ENCODE measurements around the gene FRMD4A. TPM values are rescaled to one million over a fixed set of nuclear protein-coding genes. Genes with fewer than 3 reads are reported as not detected.

FRMD4A gene
- total RNA-seq, 1 experiment from 2014 or later, result 19.6 TPM

DNA sequence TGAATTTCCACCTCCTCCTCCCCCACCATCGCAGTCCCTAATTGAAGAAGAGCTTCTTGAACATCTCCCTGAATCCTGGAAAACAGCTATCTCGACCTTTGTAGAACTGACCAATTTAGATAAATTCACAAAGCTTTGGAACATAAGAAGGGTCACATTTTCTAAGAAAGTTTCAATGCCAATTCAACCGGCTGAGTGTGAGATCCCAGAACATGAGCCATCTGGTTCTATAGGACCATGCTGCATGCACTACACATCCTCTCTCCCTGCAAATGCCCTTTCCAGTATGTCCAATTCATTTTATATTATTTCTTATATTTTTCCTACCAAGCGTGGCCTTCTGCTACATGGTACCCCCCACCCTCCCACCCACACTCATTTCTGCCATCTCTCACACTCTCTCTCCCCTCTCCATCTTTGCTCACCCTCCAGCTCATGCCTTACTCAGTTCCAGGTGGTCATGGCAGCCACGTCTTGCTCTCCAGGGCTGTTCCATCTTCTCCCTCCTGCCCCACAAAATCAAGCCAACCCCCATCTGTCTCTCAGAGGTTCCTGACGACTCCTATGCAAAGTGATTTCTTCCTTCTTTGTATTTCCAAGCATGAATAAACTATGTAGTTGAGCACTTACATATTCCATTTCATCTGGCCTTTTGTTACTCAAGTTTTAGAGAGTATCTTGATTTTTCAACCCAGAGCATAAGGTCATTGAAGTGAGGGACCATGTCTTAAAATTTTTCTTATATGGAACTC, 19.3 kb downstream of the FRMD4A start:
- H2BK20ac ChIP-seq (ENCODE audit: low read depth, low read length, poor library complexity, severe bottlenecking), result no peak overlapping the region
- H2AK5ac ChIP-seq (ENCODE audit: insufficient read length, low read length), result no peak overlapping the region
- no peaks in the 10 kb centered on the region; the same call in 1 of the 2 replicates for H3K4me1 ChIP-seq (ENCODE audit: insufficient read depth, low read length)
- no peak overlapping the region for H2BK12ac ChIP-seq (ENCODE audit: insufficient read length, low read depth, low read length)
- H3K23me2 ChIP-seq (ENCODE audit: insufficient read length, low read depth, low read length, poor library complexity, severe bottlenecking), result no peaks in the 10 kb centered on the region
- H2BK15ac ChIP-seq (ENCODE audit: low read depth, low read length), result no peak overlapping the region
- H3K27ac Mint-ChIP-seq, result no peak overlapping the region
- 0 out of 2 replicates have a peak, but pooled peaks cover 2% of the 10 kb centered on the region for H3K79me2 ChIP-seq (ENCODE audit: insufficient read depth, low read length)
- H4K20me1 ChIP-seq (ENCODE audit: control insufficient read depth, insufficient read depth, insufficient read length), result no peaks in the 10 kb centered on the region
- no CpG with 5 or more reads among the region's 6 CpGs for WGBS (ENCODE audit: extremely low coverage, insufficient read length, low lambda C conversion rate)
- H3T11ph ChIP-seq (ENCODE audit: low read length), result no peak overlapping the region
- peaks cover 2% of the 10 kb centered on the region for H3K27me3 Mint-ChIP-seq (ENCODE audit: low read depth)
- no peaks in the 10 kb centered on the region for H3K36me3 Mint-ChIP-seq (ENCODE audit: insufficient read depth in 1 of 3, low read depth in 3 of 3)
- no peaks in the 10 kb centered on the region for H3K79me1 ChIP-seq (ENCODE audit: insufficient read depth, low read depth, low read length, poor library complexity, severe bottlenecking)
- H3K4me1 Mint-ChIP-seq, result peaks cover 16 to 22% of the 10 kb centered on the region in 2 experiments
- no peak overlapping the region for H3K9ac ChIP-seq (ENCODE audit: extremely low read depth, insufficient read length, low read length)
- H3K9me3 ChIP-seq (ENCODE audit: control insufficient read depth, low read depth, low read length), result no peaks in the 10 kb centered on the region
- no peak overlapping the region for H4K8ac ChIP-seq (replicated peaks; ENCODE audit: insufficient read length, low read depth, low read length)
- no peak overlapping the region for H2BK5ac ChIP-seq (ENCODE audit: insufficient read length, low read length)
- no peak overlapping the region for H2BK120ac ChIP-seq (ENCODE audit: low read depth, low read length, poor library complexity, severe bottlenecking)
- H3K27me3 ChIP-seq (ENCODE audit: insufficient read depth, low read length), result no peaks in the 10 kb centered on the region
- no peak overlapping the region for H2AFZ ChIP-seq (ENCODE audit: low read length)
- H3K27ac ChIP-seq (ENCODE audit: insufficient read length, low read depth, low read length), result no peak overlapping the region
- H4K5ac ChIP-seq (ENCODE audit: insufficient read length, low read depth, low read length), result no peak overlapping the region
- no peak overlapping the region for H3K4me3 Mint-ChIP-seq
- H3K4me2 ChIP-seq (ENCODE audit: insufficient read depth, insufficient read length, low read length), result no peak overlapping the region
- no peaks in the 10 kb centered on the region for H3K9me3 Mint-ChIP-seq
- no peak overlapping the region for H3K56ac ChIP-seq (ENCODE audit: insufficient read length, low read depth, low read length)
- no peak overlapping the region for H3K18ac ChIP-seq (ENCODE audit: insufficient read length, low read depth, low read length)
- no peak overlapping the region for H4K91ac ChIP-seq (ENCODE audit: insufficient read length, low read depth, low read length)
- no peak for DNase-seq
- no peak overlapping the region for H3K23ac ChIP-seq (ENCODE audit: insufficient read length, low read depth, low read length)
- TF ChIP-seq, protein P1, sequence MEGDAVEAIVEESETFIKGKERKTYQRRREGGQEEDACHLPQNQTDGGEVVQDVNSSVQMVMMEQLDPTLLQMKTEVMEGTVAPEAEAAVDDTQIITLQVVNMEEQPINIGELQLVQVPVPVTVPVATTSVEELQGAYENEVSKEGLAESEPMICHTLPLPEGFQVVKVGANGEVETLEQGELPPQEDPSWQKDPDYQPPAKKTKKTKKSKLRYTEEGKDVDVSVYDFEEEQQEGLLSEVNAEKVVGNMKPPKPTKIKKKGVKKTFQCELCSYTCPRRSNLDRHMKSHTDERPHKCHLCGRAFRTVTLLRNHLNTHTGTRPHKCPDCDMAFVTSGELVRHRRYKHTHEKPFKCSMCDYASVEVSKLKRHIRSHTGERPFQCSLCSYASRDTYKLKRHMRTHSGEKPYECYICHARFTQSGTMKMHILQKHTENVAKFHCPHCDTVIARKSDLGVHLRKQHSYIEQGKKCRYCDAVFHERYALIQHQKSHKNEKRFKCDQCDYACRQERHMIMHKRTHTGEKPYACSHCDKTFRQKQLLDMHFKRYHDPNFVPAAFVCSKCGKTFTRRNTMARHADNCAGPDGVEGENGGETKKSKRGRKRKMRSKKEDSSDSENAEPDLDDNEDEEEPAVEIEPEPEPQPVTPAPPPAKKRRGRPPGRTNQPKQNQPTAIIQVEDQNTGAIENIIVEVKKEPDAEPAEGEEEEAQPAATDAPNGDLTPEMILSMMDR (conservative IDR thresholded peaks at IDR 0.05), result no peak
- H3K14ac ChIP-seq (ENCODE audit: insufficient read depth, low read length), result no peak overlapping the region
- no peak overlapping the region for H3K4ac ChIP-seq (ENCODE audit: low read depth, low read length)

Data from H9 (cell line).